GM19463 (cell line): ENCODE data around the gene SLC25A25.

Experiments used
- ATAC-seq: cut with Tn5 transposase; IDR thresholded peaks from one replicate; pipeline ENCODE4 v1.9.1; 2021; ENCODE audit warnings: mild to moderate bottlenecking, moderate library complexity; ENCODE audit not compliant: unreplicated experiment

The SLC25A25 gene

DNA sequence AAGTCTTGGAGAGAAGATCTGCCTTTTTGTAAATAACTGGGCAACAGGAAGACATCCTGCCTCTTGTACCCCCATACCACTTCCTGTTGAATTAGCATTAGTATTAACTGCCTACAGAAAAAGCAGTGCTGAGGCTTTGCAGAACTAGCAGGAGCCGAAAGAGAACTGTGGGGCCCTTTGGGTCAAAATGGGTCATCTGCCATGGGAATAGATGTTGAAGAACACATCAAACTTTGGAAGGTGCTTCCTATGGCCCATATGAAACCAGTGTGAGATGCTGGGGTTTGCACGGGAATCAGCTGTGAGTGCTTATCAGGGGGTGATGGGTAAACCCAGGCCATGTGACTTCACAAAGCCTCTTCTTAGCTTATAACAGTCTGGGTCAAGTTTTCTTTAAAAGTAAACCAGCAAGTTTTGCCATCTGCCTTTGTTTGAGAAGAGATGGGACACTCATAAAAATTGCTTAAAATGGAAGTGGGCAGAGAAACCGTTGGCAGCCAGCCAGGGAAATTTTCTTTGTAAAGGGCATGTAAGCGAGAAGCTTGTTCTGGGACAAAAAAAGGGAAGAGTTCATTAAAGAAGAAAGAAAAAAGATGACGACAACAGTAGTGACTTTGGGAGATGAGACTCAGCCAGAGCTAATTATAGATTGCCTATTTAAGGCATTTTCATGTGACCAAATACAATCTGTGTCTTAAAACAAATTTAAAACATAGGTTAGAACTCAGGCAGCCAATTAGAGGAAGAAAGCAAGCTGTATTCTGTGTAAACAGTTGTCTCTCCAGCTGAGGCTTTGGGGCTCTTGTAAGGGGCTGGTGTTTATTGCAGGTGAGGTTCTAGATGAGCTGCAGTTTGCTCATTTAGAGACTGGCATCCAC lies 4.4 kb downstream of the SLC25A25 start:
- no peak for ATAC-seq

DNA sequence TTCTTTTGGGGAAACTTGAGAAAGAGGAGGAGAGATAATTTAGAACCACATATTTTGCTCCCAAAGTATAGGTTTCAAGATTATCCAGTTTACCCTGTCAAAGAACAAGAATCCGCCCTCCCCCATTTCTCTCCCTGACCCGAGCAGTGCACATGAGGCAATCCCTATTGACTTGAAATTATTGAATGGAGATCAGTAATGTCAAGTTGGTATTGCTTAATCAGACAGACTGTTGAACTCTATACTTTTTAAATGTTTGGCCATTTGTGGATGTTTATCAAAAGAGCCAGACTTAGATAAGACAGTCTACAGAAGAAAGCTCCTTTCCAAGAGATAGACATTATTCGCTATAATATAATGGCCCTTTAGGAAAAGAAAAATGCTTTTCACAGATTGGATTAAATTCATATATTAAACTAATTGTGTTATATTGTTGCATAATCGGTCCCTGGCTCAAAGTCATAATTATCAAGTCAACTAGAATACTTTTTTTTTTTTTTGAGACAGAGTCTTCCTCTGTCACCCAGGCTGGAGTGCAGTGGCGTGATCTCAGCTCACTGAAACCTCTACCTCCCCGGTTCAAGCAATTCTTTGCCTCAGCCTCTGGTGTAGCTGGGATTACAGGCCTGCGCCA lies 5.3 kb downstream of the SLC25A25 start:
- no peak for ATAC-seq

DNA sequence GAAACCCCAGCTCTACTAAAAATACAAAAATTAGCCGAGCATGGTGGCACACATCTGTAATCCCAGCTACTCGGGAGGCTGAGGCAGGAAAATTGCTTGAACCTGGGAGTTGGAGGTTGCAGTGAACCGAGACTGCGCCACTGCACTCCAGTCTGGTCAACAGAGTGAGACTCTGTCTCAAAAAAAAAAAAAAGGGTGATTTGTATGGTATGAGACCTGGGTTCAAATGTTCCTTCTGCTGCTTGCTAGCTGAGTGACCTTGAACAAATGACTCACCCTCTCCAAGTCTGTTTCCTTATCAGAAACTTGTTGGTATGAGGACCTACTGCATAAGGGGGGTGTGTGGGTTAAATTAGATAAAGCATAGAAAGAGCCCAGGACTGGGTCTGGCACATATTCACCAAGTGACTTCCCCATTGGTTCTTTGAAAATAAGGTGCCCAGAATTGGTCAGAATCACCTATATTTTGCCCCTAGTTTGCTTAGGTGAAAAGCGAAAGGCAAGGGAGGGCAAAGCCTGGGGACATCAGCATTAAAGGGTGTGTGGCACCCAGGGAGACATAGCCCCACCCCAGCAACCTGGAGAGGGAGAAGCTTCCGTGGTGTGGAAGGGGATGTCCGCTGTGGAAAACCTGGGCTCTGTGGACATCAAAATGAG lies 9.9 kb downstream of the SLC25A25 start:
- ATAC-seq: no peak

DNA sequence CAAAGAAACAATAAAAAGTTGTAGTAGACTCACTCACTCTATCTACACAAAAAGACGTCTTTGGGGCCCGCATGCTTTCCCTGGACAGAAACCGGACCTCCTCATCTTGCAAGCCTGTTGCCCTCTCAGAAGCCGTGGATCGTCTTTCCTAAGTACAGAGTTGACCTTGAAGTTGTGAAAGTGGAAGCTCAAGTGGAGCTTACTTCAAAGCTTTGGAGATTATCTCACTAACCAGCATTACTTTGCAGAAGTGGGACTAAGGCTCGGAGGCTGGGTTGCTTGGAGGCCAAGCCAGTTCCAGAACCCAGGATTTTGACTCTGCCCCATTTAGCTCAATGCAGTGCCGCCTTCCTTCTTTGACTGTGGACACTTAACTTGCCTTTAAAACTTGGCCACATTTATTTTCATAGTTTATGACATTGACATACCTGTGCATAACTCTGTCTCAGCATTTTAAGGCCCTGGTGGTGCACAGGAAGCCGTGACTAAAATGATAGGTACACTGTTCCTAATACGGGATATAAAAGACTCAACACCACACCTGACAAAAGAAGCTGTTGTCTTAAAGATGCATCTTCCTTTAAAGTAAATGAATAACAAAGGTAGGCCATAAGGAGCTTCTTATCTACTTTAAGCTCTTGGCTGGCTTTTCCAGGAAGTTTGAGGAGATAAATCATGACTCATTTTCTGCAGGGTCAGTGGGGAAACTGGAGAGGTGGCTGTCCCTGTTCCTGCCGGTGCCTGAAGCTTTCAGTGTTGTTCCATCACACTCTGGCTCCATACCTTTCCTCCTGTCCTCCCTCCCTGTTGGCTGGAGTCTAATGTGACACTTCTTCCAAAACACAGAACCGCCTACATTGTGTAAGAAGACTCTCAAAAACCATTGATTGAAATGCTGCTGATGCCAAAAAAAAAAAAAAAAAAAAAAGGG lies 10.7 kb downstream of the SLC25A25 start:
- ATAC-seq: no peak

- ATAC-seq: no peak
Observed at GRCh38 chr9:128080206-128080605, 12.2 kb downstream of the SLC25A25 start.

- no peak for ATAC-seq
Observed at GRCh38 chr9:128081056-128081455, 13.0 kb downstream of the SLC25A25 start.

DNA sequence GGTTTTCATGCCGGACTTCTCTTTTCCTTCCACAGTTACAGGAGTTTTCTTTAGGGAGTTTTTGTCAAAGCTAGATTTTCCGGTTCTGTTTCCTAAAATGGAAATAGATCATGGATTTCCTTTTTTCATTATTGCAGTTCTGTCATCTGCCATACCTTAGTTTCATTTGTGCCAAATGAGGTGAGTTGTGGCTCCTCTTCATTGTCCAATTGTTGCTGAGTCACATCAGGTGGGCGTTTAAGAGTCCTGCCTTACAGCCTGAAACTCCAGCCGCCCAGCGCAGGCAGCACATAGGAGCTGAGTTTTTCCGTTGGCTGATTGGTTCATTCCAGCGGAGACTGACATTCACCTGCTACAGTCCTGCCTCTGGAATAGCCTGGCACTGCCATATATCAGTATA lies 14.1 kb downstream of the SLC25A25 start:
- ATAC-seq: no peak

- ATAC-seq: no peak
Observed at GRCh38 chr9:128084746-128085145, 16.7 kb downstream of the SLC25A25 start.

DNA sequence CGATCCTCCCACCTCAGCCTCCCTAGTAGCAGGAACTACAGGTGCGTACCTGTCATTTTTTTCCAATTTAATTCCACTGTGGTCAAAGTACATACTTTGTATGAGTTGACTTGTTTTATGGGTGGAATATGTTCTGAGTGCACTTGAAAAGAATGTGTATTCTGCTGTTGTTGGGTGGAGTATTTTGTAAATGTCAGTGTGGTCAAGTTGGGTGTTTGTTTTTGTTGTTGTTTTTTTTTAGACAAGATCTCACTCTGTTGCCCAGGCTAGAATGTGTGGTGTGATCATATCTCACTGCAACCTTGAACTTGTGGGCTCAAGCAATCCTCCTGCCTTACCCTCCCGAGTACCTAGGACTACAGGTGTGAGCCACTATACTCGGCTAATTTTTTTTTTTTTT lies 17.9 kb downstream of the SLC25A25 start:
- ATAC-seq: no peak

GRCh38 chr9:128087262-128087661 lies 19.2 kb downstream of the SLC25A25 start:
- no peak for ATAC-seq

GRCh38 chr9:128088253-128088945 lies 20.4 kb downstream of the SLC25A25 start:
- no peak for ATAC-seq

- ATAC-seq: no peak
Observed at GRCh38 chr9:128089299-128089698, 21.3 kb downstream of the SLC25A25 start.

DNA sequence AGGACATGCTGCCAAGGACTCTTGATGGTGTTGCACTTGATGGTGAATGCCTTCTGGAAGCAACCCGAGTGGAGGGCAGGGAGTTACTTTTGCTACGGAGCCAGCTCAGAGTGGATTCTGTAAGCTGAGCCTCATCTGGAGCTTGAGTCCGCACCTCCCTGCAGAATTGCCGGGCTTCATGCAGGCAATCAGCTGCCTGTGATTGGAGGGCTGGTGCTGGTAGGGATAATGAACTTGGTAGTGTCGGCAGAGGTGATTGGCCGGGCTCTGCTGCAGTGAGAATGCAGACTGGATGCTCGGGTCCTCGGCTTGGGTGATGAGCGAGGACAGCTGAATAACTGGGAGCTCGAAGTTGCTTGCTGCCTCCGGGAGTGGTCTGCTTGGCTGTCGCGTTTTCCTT lies 23.1 kb downstream of the SLC25A25 start:
- ATAC-seq: no peak

DNA sequence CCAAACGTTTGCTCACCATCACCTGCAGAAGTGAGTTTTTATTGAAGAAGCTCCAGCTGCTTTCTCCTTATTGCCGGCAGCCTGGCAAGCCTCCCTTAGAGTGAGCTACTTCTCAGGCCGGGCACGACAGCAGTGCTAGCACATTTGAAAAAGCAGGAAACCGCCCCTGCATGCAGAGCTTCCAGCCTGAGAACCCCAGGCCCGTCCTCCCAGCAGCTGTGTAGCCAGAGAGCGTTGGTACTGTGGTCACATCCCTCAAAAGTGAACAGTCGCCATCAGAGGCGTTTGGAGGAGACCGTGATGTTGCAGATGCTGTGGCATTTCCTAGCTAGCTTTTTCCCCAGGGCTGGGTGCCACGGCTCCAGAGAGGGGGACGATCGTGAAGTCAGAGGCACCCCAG lies 23.5 kb downstream of the SLC25A25 start:
- ATAC-seq: no peak

DNA sequence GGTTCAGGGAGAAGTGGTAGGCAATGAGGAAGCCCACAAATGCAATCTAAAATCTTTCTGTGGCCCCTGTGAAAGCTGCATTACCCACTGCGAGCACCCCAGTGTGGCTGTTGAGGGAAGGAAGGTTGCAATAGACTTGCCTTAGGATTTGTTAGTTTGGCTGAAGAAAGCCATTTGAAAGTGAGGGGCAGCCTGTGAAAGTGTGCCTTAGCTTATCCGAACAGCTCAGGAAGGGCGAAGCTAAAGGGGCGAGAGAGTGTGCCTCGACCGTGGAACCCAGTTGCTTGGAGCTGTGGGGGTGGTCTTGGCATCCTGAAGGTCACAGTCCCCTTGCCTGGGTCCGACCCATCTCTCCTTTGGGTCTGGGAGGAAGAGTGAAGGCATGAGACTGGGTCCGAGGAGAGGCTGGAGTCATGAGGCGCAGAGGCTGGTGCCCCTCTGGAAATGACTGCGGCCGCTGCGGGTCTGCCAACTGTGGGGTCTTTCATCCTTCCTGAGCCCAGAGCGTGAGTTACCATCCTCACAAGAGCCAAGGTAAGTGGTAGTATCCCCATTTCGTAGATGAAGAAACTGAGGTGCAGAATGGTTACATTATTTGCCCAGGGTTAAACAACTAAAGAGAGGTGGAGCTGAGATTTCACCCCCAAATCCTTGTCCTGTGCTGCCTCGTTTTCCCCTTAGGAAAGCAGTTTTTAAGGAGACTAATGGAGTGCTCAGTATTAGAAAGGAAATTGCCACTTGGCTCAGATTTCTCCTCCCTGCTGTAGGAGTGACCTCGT lies 24.4 kb downstream of the SLC25A25 start:
- no peak for ATAC-seq

- no peak for ATAC-seq
Observed at GRCh38 chr9:128093011-128093410, 25.0 kb downstream of the SLC25A25 start.

DNA sequence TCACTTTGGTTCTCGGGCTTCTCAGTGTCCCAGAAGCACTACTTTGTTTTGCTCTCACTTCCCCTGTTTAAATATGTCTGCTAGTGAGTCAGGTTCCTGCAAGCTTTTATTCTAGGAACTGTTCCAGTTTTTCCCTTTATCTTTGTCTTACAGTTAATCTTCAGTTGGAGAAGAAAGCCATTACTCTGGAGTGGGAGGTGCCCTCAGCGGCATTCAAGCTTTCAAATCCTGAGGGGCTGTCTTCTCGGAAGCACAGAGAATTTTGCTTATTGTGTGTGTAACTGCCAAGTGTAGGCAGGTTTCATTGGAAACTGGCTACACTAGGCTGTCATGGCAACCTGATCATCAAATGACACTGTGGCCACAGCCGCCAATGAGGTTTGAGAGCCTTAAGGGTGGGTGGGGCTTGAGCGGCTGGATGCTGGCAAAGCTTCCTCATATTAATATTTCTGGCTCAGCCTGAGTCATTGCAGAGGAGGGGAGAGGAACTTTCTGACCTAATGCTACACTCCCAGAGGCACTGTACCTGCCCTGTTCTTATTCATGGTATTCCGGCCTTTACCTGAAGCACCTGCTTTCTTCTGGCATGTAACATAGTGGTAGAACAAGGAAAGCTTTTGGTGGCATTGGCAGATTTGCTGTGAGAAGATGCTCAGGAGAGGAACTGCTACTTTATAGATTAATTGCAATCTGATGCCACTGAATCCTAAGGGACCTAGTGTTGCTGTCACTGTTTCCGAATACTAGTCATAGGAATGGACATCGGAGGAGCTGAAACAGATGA lies 26.3 kb downstream of the SLC25A25 start:
- peak; percentile 98 for ATAC-seq

DNA sequence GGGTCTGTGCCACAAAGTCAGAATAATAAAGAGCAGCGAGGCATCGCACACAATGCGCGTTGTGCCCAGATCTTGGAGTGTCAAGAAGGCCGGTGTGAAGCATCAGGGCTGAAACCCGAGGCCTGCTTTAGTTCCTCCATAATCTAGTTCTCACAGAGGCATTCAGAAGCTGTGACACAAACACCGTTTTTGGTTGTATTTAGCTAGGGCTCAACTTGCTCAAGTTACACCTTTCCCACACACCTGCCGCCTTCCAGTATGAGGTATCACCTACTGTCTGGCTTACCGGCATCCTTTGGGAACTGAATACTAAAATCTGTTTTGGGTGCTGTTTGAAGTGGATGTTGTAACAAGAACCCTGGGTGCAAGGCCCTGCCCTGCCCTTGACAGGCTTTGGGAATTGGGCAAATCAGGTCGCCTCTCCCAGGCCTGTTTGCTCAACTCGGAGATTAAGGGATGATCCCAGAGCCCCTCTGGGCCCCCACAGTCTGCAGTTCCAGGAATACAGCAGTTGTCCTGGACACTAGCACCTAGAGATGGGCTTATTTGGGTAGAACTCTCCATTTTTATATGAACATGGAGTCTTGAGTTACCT lies 27.0 kb downstream of the SLC25A25 start:
- ATAC-seq: no peak
